Panc1 (cell line): ENCODE measurements around the gene ANKRD29.

Experiments used
- CTCF ChIP-seq: fragments of 450-650 bp; IDR thresholded peaks from 2 replicates; pipeline ENCODE4 v1.5.1; 2017; ENCODE audit warnings: mild to moderate bottlenecking
- POLR2AphosphoS5 ChIP-seq: IDR thresholded peaks from 2 replicates; pipeline ENCODE4 v1.6.1; 2012; ENCODE audit warnings: mild to moderate bottlenecking, low read depth, low read length, moderate library complexity
- REST ChIP-seq, 2 experiments: IDR thresholded peaks; 2 replicates each; pipeline ENCODE4 v1.6.1; 2011 to 2012; ENCODE audit warnings: low read depth in 2 of 2, control low read depth in 1 of 2, low read length in 1 of 2, mild to moderate bottlenecking in 1 of 2, moderate library complexity in 1 of 2; ENCODE audit not compliant: insufficient read depth in 1 of 2
- SIN3A ChIP-seq: IDR thresholded peaks from 2 replicates; pipeline ENCODE4 v1.6.1; 2012; ENCODE audit warnings: low read depth, mild to moderate bottlenecking, low read length, moderate library complexity, borderline replicate concordance; ENCODE audit not compliant: insufficient read depth
- TCF7L2 ChIP-seq: IDR thresholded peaks from 2 replicates; pipeline ENCODE4 v1.6.1; 2011; ENCODE audit warnings: mild to moderate bottlenecking, low read depth, low read length, inconsistent platforms

- TF ChIP-seq CTCF (no peak), POLR2AphosphoS5 (no peak), TCF7L2 (no peak), REST (IDR thresholded peaks at IDR 0.05; ENCODE audit: insufficient read depth in 1 of 2, low read depth in 2 of 2, low read length in 1 of 2) (no peak), SIN3A (no peak)
These were observed 25.8 kb upstream of the ANKRD29 start for GRCh38 chr18:23688528-23688927.
